Tibial nerve (tissue), 4 donors: ENCODE data around the gene MAP4K4. TPM values are rescaled to one million over a fixed set of nuclear protein-coding genes. Genes with fewer than 3 reads are reported as not detected.

Source experiments
- DNase-seq, 2 donors: peaks; one replicate each; pipeline ENCODE4 v3.0.0-alpha.2; 2019; ENCODE audit warnings: low spot score in 2 of 2
- H3K27ac ChIP-seq, 4 donors: fragments of 200-600 bp; sonication (generic) in 3 of 4; one replicate each; pipeline ENCODE4 v1.5.1; 2017 to 2019; ENCODE audit warnings: mild to moderate bottlenecking in 1 of 4
- H3K27me3 ChIP-seq, 2 donors: fragments of 200-600 bp; sonication (generic) in 1 of 2; one replicate each; pipeline versions ENCODE4 v1.5.1 to v1.6.0; 2017 to 2019
- H3K36me3 ChIP-seq, 3 donors: fragments of 200-600 bp; sonication (generic); one replicate each; pipeline ENCODE4 v1.5.1; 2018 to 2019
- H3K4me1 ChIP-seq, 4 donors: fragments of 200-600 bp; sonication (generic) in 3 of 4; one replicate each; pipeline ENCODE4 v1.5.1; 2017 to 2019
- H3K4me3 ChIP-seq, 4 donors: fragments of 200-600 bp; sonication (generic) in 3 of 4; one replicate each; pipeline ENCODE4 v1.5.1; 2017 to 2019; ENCODE audit warnings: mild to moderate bottlenecking in 1 of 4, moderate library complexity in 1 of 4
- H3K9me3 ChIP-seq, 4 donors: fragments of 200-600 bp; sonication (generic) in 3 of 4; one replicate each; pipeline ENCODE4 v1.5.1; 2017 to 2019
- CTCF ChIP-seq, 5 experiments: fragments of 200-600 bp in 3 of 5; fragments of 450-650 bp in 2 of 5; sonication (generic) in 3 of 5; IDR thresholded peaks; one replicate each; pipeline ENCODE4 v1.5.1; 2016 to 2019; ENCODE audit warnings: antibody characterized with exemption in 5 of 5, mild to moderate bottlenecking in 3 of 5, moderate library complexity in 2 of 5
- EP300 ChIP-seq, 2 donors: sonication (generic); formaldehyde crosslinking; IDR thresholded peaks; one replicate each; pipeline ENCODE4 v1.6.1; 2017; ENCODE audit warnings: antibody characterized with exemption in 2 of 2, mild to moderate bottlenecking in 1 of 2
- POLR2A ChIP-seq, 2 donors: fragments of 450-650 bp; IDR thresholded peaks; one replicate each; pipeline ENCODE4 v1.6.1; 2017; ENCODE audit warnings: antibody characterized with exemption in 2 of 2, mild to moderate bottlenecking in 2 of 2, moderate library complexity in 2 of 2
- WGBS, 2 donors: methylation state at CpG; one replicate each; pipeline ENCODE4 v1.1.5; 2018; 5-methylcytosine and 5-hydroxymethylcytosine counted together
- total RNA-seq, 4 donors: library from RNA; depleted of rRNA; stranded (reverse); fragments of >200 nt; gene quantifications; one replicate each; pipeline ENCODE4 v1.1.0, GENCODE V29; 2016

MAP4K4 gene
- total RNA-seq, 4 donors from 2014 or later = 78.0 to 85.7 (median 84.4) TPM

- WGBS, 2 donors = 58 to 63% methylated on average over 4 of the region's 4 CpGs
- no peak for TF ChIP-seq EP300 (IDR thresholded peaks at IDR 0.05)
- TF ChIP-seq POLR2A (IDR thresholded peaks at IDR 0.05) = no peak
- no peak for TF ChIP-seq CTCF (IDR thresholded peaks at IDR 0.05)
- no peak overlapping the region for H3K27ac ChIP-seq
- no peak overlapping the region for H3K4me3 ChIP-seq
- H3K27me3 ChIP-seq = no peaks in the 10 kb centered on the region
- H3K36me3 ChIP-seq = no peaks in the 10 kb centered on the region
- peaks cover 0 to 7% (median 0%) of the 10 kb centered on the region in 4 donors for H3K4me1 ChIP-seq
- H3K9me3 ChIP-seq = no peaks in the 10 kb centered on the region
- DNase-seq = no peak
Observed at GRCh38 chr2:101682311-101682710, 15.2 kb upstream of the MAP4K4 start.

GRCh38 chr2:101684313-101684712 lies 13.2 kb upstream of the MAP4K4 start:
- no peak overlapping the region for H3K27ac ChIP-seq
- WGBS, 2 donors = 71 to 74% methylated on average over 4 of the region's 4 CpGs
- no peak for TF ChIP-seq POLR2A (IDR thresholded peaks at IDR 0.05)
- TF ChIP-seq EP300 (IDR thresholded peaks at IDR 0.05) = no peak
- no peak for TF ChIP-seq CTCF (IDR thresholded peaks at IDR 0.05)
- peaks cover 0 to 7% (median 0%) of the 10 kb centered on the region in 4 donors for H3K4me1 ChIP-seq
- H3K36me3 ChIP-seq = no peaks in the 10 kb centered on the region
- no peaks in the 10 kb centered on the region for H3K9me3 ChIP-seq
- H3K27me3 ChIP-seq = no peaks in the 10 kb centered on the region
- no peak for DNase-seq
- H3K4me3 ChIP-seq = no peak overlapping the region

GRCh38 chr2:101688261-101688660 lies 9.2 kb upstream of the MAP4K4 start:
- Histone ChIP-seq H3K27me3 (no peaks in the 10 kb centered on the region), H3K4me3 (no peak overlapping the region), H3K36me3 (no peaks in the 10 kb centered on the region), H3K9me3 (no peaks in the 10 kb centered on the region), H3K27ac (no peak overlapping the region), H3K4me1 (no peaks in the 10 kb centered on the region)
- DNase-seq = no peak
- WGBS, 2 donors = 83 to 88% methylated on average over 5 of the region's 5 CpGs
- no peak for TF ChIP-seq POLR2A (IDR thresholded peaks at IDR 0.05)
- no peak for TF ChIP-seq CTCF (IDR thresholded peaks at IDR 0.05)
- TF ChIP-seq EP300 (IDR thresholded peaks at IDR 0.05) = no peak

GRCh38 chr2:101689114-101689825 lies 8.2 kb upstream of the MAP4K4 start:
- Histone ChIP-seq H3K4me3 (no peak overlapping the region), H3K27ac (no peak overlapping the region), H3K36me3 (no peaks in the 10 kb centered on the region), H3K27me3 (no peaks in the 10 kb centered on the region), H3K9me3 (no peaks in the 10 kb centered on the region), H3K4me1 (no peaks in the 10 kb centered on the region)
- DNase-seq = no peak
- WGBS, 2 donors = 49 to 54% methylated on average over 1 of the region's 1 CpG
- TF ChIP-seq POLR2A (IDR thresholded peaks at IDR 0.05) (no peak), EP300 (IDR thresholded peaks at IDR 0.05) (no peak), CTCF (IDR thresholded peaks at IDR 0.05) (no peak)

- no peak overlapping the region for H3K27ac ChIP-seq
- TF ChIP-seq CTCF (IDR thresholded peaks at IDR 0.05) (no peak), EP300 (IDR thresholded peaks at IDR 0.05) (no peak), POLR2A (IDR thresholded peaks at IDR 0.05) (no peak)
- H3K9me3 ChIP-seq = no peaks in the 10 kb centered on the region
- 93 to 94% methylated on average over 2 of the region's 2 CpGs for WGBS, 2 donors
- no peak for DNase-seq
- H3K27me3 ChIP-seq = no peaks in the 10 kb centered on the region
- no peak overlapping the region for H3K4me3 ChIP-seq
- no peaks in the 10 kb centered on the region for H3K4me1 ChIP-seq
- H3K36me3 ChIP-seq = no peaks in the 10 kb centered on the region
Observed at GRCh38 chr2:101690547-101691152, 6.9 kb upstream of the MAP4K4 start.
